CD4-positive, alpha-beta T cell treated with Interleukin-15 for 4 hours (primary cell): Measurements from ENCODE around the gene TUB.
A peak's percentile ranks its signal among the peaks of the same experiment; 100 is the strongest.

Source experiments
- DNase-seq: peaks from one replicate; pipeline ENCODE4 v3.0.0-alpha.2; 2020; ENCODE audit warnings: low spot score

The TUB gene

GRCh38 chr11:8092587-8093424 lies 11.8 kb downstream of the TUB start:
- DNase-seq: peak; percentile 7

- no peak for DNase-seq
These were observed 13.0 kb downstream of the TUB start for GRCh38 chr11:8093931-8094575.

GRCh38 chr11:8094656-8095055 lies 13.6 kb downstream of the TUB start:
- DNase-seq: no peak

- DNase-seq: no peak
These were observed 14.4 kb downstream of the TUB start for GRCh38 chr11:8095371-8095770.

- no peak for DNase-seq
These were observed 15.0 kb downstream of the TUB start for GRCh38 chr11:8095806-8096522.

- DNase-seq: no peak
These were observed 15.6 kb downstream of the TUB start for GRCh38 chr11:8096575-8096974.

GRCh38 chr11:8097062-8097461 lies 16.1 kb downstream of the TUB start:
- DNase-seq: no peak

GRCh38 chr11:8097468-8097867 lies 16.5 kb downstream of the TUB start:
- DNase-seq: no peak

GRCh38 chr11:8097926-8098325 lies 16.9 kb downstream of the TUB start:
- no peak for DNase-seq

- no peak for DNase-seq
These were observed 17.4 kb downstream of the TUB start for GRCh38 chr11:8098361-8098760.

- no peak for DNase-seq
These were observed 17.9 kb downstream of the TUB start for GRCh38 chr11:8098879-8099278.

GRCh38 chr11:8099291-8099899 lies 18.4 kb downstream of the TUB start:
- DNase-seq: peak; percentile 66

GRCh38 chr11:8100158-8100557 lies 19.1 kb downstream of the TUB start:
- DNase-seq: no peak

GRCh38 chr11:8100605-8101004 lies 19.6 kb downstream of the TUB start:
- DNase-seq: no peak

GRCh38 chr11:8101421-8101820 lies 20.4 kb downstream of the TUB start:
- no peak for DNase-seq

GRCh38 chr11:8102296-8102915 lies 21.4 kb downstream of the TUB start:
- DNase-seq: no peak

- DNase-seq: no peak
These were observed 22.0 kb downstream of the TUB start for GRCh38 chr11:8102965-8103364.

GRCh38 chr11:8103909-8104308 lies 22.9 kb downstream of the TUB start:
- DNase-seq: no peak

- no peak for DNase-seq
These were observed 24.1 kb downstream of the TUB start for GRCh38 chr11:8105133-8105532.

- DNase-seq: no peak
These were observed 24.7 kb downstream of the TUB start for GRCh38 chr11:8105666-8106065.

GRCh38 chr11:8106679-8107078 lies 25.7 kb downstream of the TUB start:
- DNase-seq: no peak

- no peak for DNase-seq
These were observed 26.6 kb downstream of the TUB start for GRCh38 chr11:8107642-8108041.
